Motor neuron (in vitro differentiated cells): ENCODE data around the gene VENTX. TPM values are rescaled to one million over a fixed set of nuclear protein-coding genes. Genes with fewer than 3 reads are reported as not detected.
A peak's percentile ranks its signal among the peaks of the same experiment; 100 is the strongest.

Experiments
- ATAC-seq, 8 experiments: fragments of 200-7000 bp; cut with Tn5 transposase; replicated peaks in 6 of 8; 2 replicates each; pipeline ENCODE4 v1.8.0; 2021; ENCODE audit warnings: mild to moderate bottlenecking in 8 of 8, moderate library complexity in 8 of 8
- H3K27ac ChIP-seq, 2 donors: fragments of 250-450 bp; sonication (Bioruptor Pico); 2 replicates each; pipeline ENCODE4 v1.9.0; 2021; ENCODE audit warnings: antibody characterized with exemption in 2 of 2, mild to moderate bottlenecking in 2 of 2, moderate library complexity in 1 of 2
- H3K4me1 ChIP-seq, 2 donors: fragments of 250-450 bp; sonication (Bioruptor Pico); replicated peaks in 1 of 2; 2 replicates each; pipeline ENCODE4 v1.6.1; 2021; ENCODE audit warnings: antibody characterized with exemption in 2 of 2, mild to moderate bottlenecking in 2 of 2, moderate library complexity in 1 of 2
- H3K4me3 ChIP-seq, 5 donors: fragments of 250-450 bp; sonication (Bioruptor Pico); 2 replicates each; pipeline ENCODE4 v1.9.0; 2021; ENCODE audit warnings: antibody characterized with exemption in 5 of 5, mild to moderate bottlenecking in 5 of 5, moderate library complexity in 4 of 5
- WGBS, 10 experiments: fragments of 450-650 bp; shearing (Covaris generic); methylation state at CpG; one replicate each; pipeline ENCODE4 v1.0.0; 2022; 5-methylcytosine and 5-hydroxymethylcytosine counted together
- in situ Hi-C, 9 experiments: fragments of 400-800 bp; cut with MboI; loops; one replicate each; pipeline ENCODE4 v1.15.0; 2021; ENCODE audit warnings: low sequenced_read_pairs in 9 of 9, low pct_unique_long_range_greater_than_20kb in 2 of 9; ENCODE audit not compliant: unreplicated experiment in 9 of 9
- total RNA-seq, 8 experiments: library from RNA; unstranded; fragments of 300-600 nt; gene quantifications; 2 replicates each; pipeline versions ENCODE4 v1.2.3 to v1.2.4, GENCODE V29; 2022

Gene VENTX
- total RNA-seq, 8 experiments from 2014 or later, result 0.10 to 0.62 (median 0.20) TPM; not detected in 4

DNA sequence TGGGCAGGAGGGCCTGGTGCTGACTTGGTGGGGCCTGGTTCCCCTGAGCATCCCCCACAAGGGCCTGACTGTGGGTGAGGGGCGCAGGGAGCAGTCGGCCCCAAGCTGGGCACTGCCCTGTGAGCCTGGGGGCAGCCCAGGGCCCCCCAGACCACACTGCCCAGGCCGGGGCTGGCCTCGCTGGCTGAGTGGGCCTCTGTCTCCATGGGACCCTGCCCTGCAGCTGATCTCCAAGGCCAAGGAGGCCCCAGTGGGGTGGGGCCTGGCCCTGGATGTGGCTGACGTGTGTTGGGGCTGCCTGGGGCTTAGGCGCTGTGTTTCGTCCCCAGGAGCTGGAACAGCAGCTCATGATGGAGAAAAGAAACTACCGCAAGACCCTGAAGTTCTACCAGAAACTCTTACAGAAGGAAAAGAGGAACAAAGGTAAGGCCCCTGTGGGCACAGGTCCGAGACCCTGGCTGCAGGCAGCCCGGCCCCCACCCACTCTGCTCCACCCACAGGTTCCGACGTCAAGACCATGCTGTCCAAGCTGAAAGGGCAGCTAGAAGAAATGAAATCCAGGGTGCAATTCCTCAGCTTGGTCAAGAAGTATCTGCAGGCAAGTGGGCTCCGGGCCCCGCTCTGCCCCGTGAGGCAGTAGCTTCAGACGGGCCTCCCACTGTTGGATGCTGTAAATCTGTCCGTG is 31.2 kb upstream of the VENTX start:
- H3K27ac ChIP-seq, result no peak overlapping the region
- in situ Hi-C loops, result no loop called here
- peak in 1 of 8 experiments; percentile 31 for ATAC-seq
- H3K4me1 ChIP-seq, result no peaks in the 10 kb centered on the region
- H3K4me3 ChIP-seq, result no peak overlapping the region
- whole genome bisulfite sequencing, 10 experiments, result 83% methylated on average over 8 of the region's 17 CpGs; no CpG with 5 or more reads in 9 of the 10 experiments

DNA sequence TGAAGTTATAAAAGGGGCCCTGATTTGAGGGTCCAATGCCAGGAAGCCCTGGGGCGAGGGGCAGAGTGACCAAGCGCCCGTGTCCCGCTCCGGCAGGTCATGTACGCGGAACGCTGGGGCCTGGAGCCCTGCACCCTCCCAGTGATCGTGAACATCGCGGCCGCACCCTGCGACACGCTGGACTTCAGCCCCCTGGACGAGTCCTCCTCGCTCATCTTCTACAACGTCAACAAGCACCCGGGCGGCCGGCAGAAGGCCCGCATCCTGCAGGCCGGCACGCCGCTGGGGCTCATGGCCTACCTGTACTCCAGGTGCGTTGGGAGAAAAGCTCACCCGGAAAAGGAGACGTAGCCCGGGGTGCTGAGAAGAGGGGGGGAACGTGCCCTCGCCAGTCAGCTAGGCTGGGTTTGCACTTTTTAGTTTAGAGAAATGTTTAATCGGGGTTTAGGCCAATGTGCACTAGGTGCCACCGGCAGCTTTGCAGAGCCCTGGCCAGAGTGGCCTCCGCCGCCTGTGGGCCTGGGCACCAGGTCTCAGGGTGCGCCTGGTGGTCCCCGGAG is 30.5 kb upstream of the VENTX start:
- Histone ChIP-seq H3K27ac (no peak overlapping the region), H3K4me3 (no peak overlapping the region), H3K4me1 (no peaks in the 10 kb centered on the region)
- in situ Hi-C loops, result no loop called here
- no peak for ATAC-seq
- 83 to 100% (median 93%) methylated on average over 2 to 10 of the region's 36 CpGs; no CpG with 5 or more reads in 6 of the 10 experiments for WGBS, 10 experiments

DNA sequence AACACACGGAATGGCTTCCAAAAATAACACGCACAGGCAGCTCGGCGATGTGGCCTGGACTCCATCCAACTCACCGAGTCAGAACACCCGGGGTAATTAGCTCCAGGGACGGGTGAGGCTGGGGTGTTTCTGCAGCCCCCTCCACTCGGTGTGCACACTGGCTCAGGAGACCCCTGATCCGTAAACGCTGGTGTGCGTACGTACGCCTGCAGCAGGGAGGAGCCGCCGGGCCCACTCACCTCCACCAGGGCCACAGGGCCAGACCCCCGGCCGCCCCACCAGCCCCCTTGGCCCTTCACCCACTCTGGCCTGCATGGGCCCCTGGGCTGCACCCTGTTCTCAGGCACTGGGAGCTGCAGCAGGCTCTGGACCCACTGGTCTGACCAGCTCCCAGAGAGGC is 30.0 kb upstream of the VENTX start:
- WGBS, 10 experiments, result 0% methylated on average over 2 of the region's 17 CpGs; no CpG with 5 or more reads in 9 of the 10 experiments

GRCh38 chr10:133208466-133208865 is 29.2 kb upstream of the VENTX start:
- no peak for ATAC-seq
- in situ Hi-C loops, result no loop called here
- WGBS, 10 experiments, result 88 to 100% (median 92%) methylated on average over 1 to 8 of the region's 18 CpGs; no CpG with 5 or more reads in 6 of the 10 experiments
- Histone ChIP-seq H3K27ac (no peak overlapping the region), H3K4me1 (no peaks in the 10 kb centered on the region), H3K4me3 (no peak overlapping the region)

More for the DNA sequence above, 30.0 kb upstream of the VENTX start:
- H3K27ac ChIP-seq, result no peak overlapping the region
- H3K4me1 ChIP-seq, result no peaks in the 10 kb centered on the region
- H3K4me3 ChIP-seq, result no peak overlapping the region
- ATAC-seq, result no peak
- in situ Hi-C loops, result no loop called here

- in situ Hi-C loops, result no loop called here
- ATAC-seq, result peak in 1 of 8 experiments; percentile 9
- 76 to 100% (median 88%) methylated on average over 1 to 8 of the region's 14 CpGs; no CpG with 5 or more reads in 2 of the 10 experiments for WGBS, 10 experiments
- Histone ChIP-seq H3K4me1 (no peaks in the 10 kb centered on the region), H3K4me3 (no peak overlapping the region), H3K27ac (no peak overlapping the region)
Measured at GRCh38 chr10:133209117-133209516, 28.5 kb upstream of the VENTX start.

DNA sequence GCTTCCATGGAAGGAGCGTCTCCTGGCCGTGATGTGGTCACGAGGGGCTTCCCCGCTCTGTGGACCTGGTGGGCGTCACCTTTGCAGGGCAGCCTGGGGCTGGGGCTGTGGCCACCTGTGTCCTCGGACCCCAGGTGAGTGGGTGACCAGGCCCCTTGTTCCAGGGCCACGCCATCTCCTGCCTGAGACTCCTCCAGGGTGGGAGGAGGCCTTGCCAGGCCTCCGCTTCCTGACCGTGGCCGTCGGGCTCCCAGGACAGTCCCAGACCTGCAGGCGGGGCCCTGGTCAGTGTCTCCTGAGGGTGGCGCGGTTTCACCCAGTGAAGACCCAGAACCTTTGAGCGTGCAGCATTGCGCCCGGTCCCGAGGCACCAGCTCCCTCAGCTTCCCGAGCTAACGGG is 28.0 kb upstream of the VENTX start:
- no peak for ATAC-seq
- Histone ChIP-seq H3K27ac (no peak overlapping the region), H3K4me1 (no peaks in the 10 kb centered on the region), H3K4me3 (no peak overlapping the region)
- WGBS, 10 experiments, result 63 to 100% (median 78%) methylated on average over 1 to 5 of the region's 20 CpGs; no CpG with 5 or more reads in 1 of the 10 experiments
- in situ Hi-C loops, result no loop called here

DNA sequence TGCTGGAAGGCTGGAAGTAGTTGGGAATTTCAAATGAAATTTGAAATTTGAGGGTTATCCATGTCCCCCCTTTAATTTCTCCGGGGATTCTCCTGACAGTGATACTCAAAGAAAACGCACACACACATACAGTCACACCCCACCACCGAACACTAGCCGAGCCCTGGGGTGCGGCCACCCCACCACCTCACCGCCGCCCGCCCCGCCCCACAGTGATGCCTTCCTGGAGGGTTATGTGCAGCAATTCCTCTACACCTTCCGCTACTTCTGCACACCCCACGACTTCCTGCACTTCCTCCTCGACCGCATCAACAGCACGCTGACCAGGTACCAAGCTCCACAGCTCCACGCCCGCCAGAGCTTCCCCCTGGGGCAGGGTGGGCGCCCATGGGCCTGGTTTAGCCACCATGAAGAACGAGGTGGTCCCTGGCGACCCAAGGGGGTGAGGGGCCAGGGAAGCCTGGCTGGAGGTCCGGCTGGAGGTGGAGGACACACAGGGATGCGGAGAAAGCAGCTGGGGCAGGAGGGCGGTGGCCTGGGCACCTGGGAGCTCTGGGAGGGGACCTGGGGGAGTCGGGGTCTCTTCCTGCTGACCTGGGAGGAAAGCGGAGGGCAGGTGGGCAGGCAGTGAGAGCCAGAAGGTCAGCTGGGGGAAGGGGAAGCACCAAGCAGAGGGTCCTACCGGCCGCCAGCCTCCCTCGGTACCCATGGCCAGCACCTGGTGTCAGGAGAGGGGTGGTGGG is 27.1 kb upstream of the VENTX start:
- no peak overlapping the region for H3K27ac ChIP-seq
- 71% methylated on average over 5 of the region's 27 CpGs; no CpG with 5 or more reads in 9 of the 10 experiments for WGBS, 10 experiments
- no peak for ATAC-seq
- in situ Hi-C loops, result no loop called here
- no peaks in the 10 kb centered on the region for H3K4me1 ChIP-seq
- H3K4me3 ChIP-seq, result no peak overlapping the region

- 80 to 100% methylated on average over 1 to 2 of the region's 25 CpGs; no CpG with 5 or more reads in 8 of the 10 experiments for WGBS, 10 experiments
- no peak overlapping the region for H3K4me3 ChIP-seq
- in situ Hi-C loops, result no loop called here
- H3K27ac ChIP-seq, result no peak overlapping the region
- peak in 1 of 8 experiments; percentile 9 for ATAC-seq
- no peaks in the 10 kb centered on the region for H3K4me1 ChIP-seq
Measured at GRCh38 chr10:133211141-133211830, 26.4 kb upstream of the VENTX start.

DNA sequence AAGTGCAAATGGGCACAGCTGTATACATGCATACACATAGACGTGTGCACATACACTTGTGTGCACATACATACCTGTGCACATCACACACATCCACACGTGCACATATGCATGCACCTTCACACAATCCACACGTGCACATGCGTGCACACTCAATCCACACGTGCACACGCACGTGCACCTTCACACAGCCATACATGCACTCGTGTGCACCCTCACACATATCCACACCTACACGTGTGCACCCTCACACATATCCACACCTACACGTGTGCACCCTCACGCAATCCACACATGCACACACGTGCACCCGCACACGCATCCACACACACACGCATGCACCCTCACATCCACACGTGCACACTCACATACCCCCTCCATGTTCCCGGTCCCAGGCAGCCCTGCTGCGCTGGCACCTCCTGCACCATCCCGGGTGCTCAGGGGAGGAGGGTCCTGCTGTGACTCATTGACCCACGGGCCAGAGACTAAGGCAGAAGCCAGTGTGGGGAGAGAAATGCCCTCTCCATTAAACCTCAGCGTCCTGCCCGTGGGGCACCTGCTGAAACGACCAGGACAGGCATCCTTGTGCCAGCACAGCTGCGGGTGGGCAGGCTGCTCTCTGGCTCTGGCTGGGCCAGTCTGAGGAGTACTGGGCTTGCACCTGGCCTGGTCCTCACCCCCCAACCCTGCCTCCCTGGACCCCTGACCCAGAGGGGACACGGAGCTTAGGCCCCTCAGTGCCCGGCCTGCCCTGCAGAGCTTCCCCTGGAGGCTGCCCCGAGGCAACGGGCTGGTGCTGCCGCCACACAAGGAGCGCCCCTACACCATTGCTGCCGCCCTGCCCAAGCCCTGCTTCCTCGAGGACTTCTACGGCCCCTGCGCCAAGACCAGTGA is 25.4 kb upstream of the VENTX start:
- in situ Hi-C loops, result no loop called here
- WGBS, 10 experiments, result 70 to 94% (median 89%) methylated on average over 2 to 19 of the region's 34 CpGs; no CpG with 5 or more reads in 3 of the 10 experiments

GRCh38 chr10:133212853-133213494 is 24.7 kb upstream of the VENTX start:
- Histone ChIP-seq H3K4me3 (no peak overlapping the region), H3K27ac (no peak overlapping the region), H3K4me1 (no peaks in the 10 kb centered on the region)
- no peak for ATAC-seq
- 76 to 100% (median 89%) methylated on average over 1 to 6 of the region's 20 CpGs; no CpG with 5 or more reads in 6 of the 10 experiments for WGBS, 10 experiments
- in situ Hi-C loops, result no loop called here

More for the DNA sequence above, 25.4 kb upstream of the VENTX start:
- Histone ChIP-seq H3K4me3 (no peak overlapping the region), H3K4me1 (no peaks in the 10 kb centered on the region), H3K27ac (no peak overlapping the region)
- peak in 1 of 8 experiments; percentile 7 for ATAC-seq

DNA sequence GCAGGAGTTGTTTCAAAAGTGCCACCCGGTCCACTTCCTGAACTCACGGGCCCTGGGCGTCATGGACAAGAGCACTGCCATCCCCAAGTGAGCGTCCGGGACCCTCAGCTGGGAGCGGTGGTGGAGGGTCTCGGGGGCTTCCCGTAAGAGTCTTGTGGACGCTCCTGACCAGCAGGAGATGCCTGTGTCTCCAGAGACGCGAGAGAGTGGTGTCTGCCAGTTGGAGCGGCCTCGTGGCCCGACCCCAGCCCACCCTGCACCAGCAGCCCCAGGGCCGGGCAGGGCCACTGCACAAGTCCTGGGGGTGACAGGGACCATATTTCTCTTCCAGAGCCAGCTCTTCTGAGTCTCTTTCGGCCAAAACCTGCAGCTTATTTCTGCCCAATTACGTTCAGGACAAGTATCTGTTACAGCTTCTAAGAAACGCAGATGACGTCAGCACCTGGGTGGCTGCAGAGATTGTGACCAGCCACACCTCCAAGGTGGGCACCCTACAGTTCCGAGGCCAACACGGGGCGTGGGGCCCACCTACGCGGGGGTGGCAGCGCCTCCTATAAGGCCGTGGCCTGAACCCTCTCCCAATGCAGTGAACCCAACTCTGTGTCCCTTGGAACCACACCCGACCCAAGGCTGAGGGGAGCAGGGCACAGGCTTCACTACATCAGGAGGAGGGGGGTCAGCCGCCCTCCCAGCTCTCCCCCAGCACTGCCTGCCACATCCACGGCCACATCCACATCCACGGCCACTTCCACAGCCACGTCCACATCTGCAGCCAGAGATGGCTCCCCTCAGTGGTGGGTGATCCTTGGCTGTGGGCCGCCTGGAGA is 23.8 kb upstream of the VENTX start:
- Histone ChIP-seq H3K27ac (no peak overlapping the region), H3K4me3 (no peak overlapping the region), H3K4me1 (no peaks in the 10 kb centered on the region)
- ATAC-seq, result no peak
- in situ Hi-C loops, result no loop called here
- WGBS, 10 experiments, result 60 to 100% (median 90%) methylated on average over 1 to 16 of the region's 32 CpGs; no CpG with 5 or more reads in 5 of the 10 experiments
